PC-3 (cell line): ENCODE measurements around the gene WDFY4. TPM values are rescaled to one million over a fixed set of nuclear protein-coding genes. Genes with fewer than 3 reads are reported as not detected.

Source experiments
- ATAC-seq: fragments of 200-7000 bp; cut with Tn5 transposase; 2 replicates; pipeline ENCODE4 v1.9.1; 2020; ENCODE audit warnings: mild to moderate bottlenecking, moderate library complexity
- BruUV-seq: library from RNA; stranded (reverse); fragments of 400-500 nt; replicated peaks from 2 replicates; lab custom pipeline; 2021; lab: Mats Ljungman, UMichigan
- CTCF ChIA-PET: fragments of 300-600 bp; sonication (Branson Sonifier 250); formaldehyde crosslinking; loops from one replicate; lab custom pipeline; 2022; ENCODE audit warnings: antibody characterized with exemption; lab: Charles Lee
- POLR2A ChIA-PET: fragments of 300-600 bp; sonication (Branson Sonifier 250); formaldehyde crosslinking; loops from one replicate; lab custom pipeline; 2022; ENCODE audit warnings: antibody characterized with exemption; ENCODE audit not compliant: unreplicated experiment; lab: Charles Lee
- DNase-seq: peaks from one replicate; pipeline ENCODE4 v3.0.0-alpha.2; 2015
- H2AFZ ChIP-seq: fragments of 300-600 bp; sonication (generic); 2 replicates; pipeline ENCODE4 v1.6.0; 2016; ENCODE audit warnings: antibody characterized with exemption, low read length
- H3F3A ChIP-seq: fragments of 300-600 bp; sonication (generic); one replicate; pipeline ENCODE4 v1.6.0; 2017; ENCODE audit warnings: antibody characterized with exemption, low read length, control low read depth, mild to moderate bottlenecking; ENCODE audit not compliant: unreplicated experiment
- H3K27ac ChIP-seq: fragments of 300-600 bp; sonication (generic); 2 replicates; pipeline ENCODE4 v1.5.1; 2016; ENCODE audit warnings: mild to moderate bottlenecking, low read length
- H3K27me3 ChIP-seq: fragments of 300-600 bp; sonication (generic); 2 replicates; pipeline ENCODE4 v1.6.1; 2016; ENCODE audit warnings: low read length, mixed read lengths
- H3K36me3 ChIP-seq: fragments of 300-600 bp; sonication (generic); 2 replicates; pipeline ENCODE4 v1.6.1; 2016; ENCODE audit warnings: low read depth, mixed run types, low read length, mixed read lengths
- H3K4me1 ChIP-seq: fragments of 300-600 bp; sonication (generic); 2 replicates; pipeline ENCODE4 v1.5.1; 2016; ENCODE audit warnings: low read length; ENCODE audit not compliant: insufficient read depth
- H3K4me2 ChIP-seq: fragments of 300-600 bp; sonication (generic); 2 replicates; pipeline ENCODE4 v1.6.0; 2016; ENCODE audit warnings: low read length
- H3K4me3 ChIP-seq: fragments of 300-600 bp; sonication (generic); 2 replicates; pipeline ENCODE4 v1.5.1; 2016; ENCODE audit warnings: mild to moderate bottlenecking, low read length, mixed read lengths
- H3K79me2 ChIP-seq: fragments of 300-600 bp; sonication (generic); 2 replicates; pipeline ENCODE4 v1.6.1; 2017; ENCODE audit warnings: low read length, mixed read lengths
- H3K9ac ChIP-seq: fragments of 300-600 bp; sonication (generic); 2 replicates; pipeline ENCODE4 v1.6.0; 2016; ENCODE audit warnings: mild to moderate bottlenecking, low read length
- H3K9me2 ChIP-seq: fragments of 300-600 bp; sonication (generic); replicated peaks from 2 replicates; pipeline ENCODE4 v1.6.1; 2016; ENCODE audit warnings: mixed run types, low read length, mixed read lengths
- H3K9me3 ChIP-seq: fragments of 300-600 bp; sonication (generic); 2 replicates; pipeline ENCODE4 v1.6.1; 2016; ENCODE audit warnings: low read length, mixed read lengths
- H4K20me1 ChIP-seq: fragments of 300-600 bp; sonication (generic); 2 replicates; pipeline ENCODE4 v1.6.1; 2016; ENCODE audit warnings: low read length, mixed read lengths
- CTCF ChIP-seq: fragments of 300-600 bp; sonication (generic); conservative IDR thresholded peaks from 2 replicates; pipeline ENCODE4 v1.5.1; 2017; ENCODE audit warnings: antibody characterized with exemption, low read depth, mild to moderate bottlenecking, low read length
- EZH2 ChIP-seq: fragments of 300-600 bp; sonication (generic); IDR thresholded peaks from one replicate; pipeline ENCODE4 v1.6.1; 2017; ENCODE audit warnings: antibody characterized with exemption, mild to moderate bottlenecking, low read length; ENCODE audit not compliant: unreplicated experiment
- EZH2phosphoT487 ChIP-seq: fragments of 300-600 bp; sonication (generic); IDR thresholded peaks from 2 replicates; pipeline ENCODE4 v1.6.1; 2018; ENCODE audit warnings: mild to moderate bottlenecking, antibody characterized with exemption, low read length, borderline replicate concordance
- intact Hi-C: fragments of 100-400 bp; cut with micrococcal nuclease; formaldehyde crosslinking; loops from 2 replicates; pipeline ENCODE4 v1.9.0; 2023
- total RNA-seq: library from RNA; depleted of rRNA; stranded (reverse); fragments of >200 nt; gene quantifications from 2 replicates; pipeline ENCODE4 v1.2.3, GENCODE V29; 2014

Gene WDFY4
- total RNA-seq, 1 experiment from 2014 or later, result not detected

GRCh38 chr10:48770561-48771089 lies 86.0 kb downstream of the WDFY4 start:
- Histone ChIP-seq H3K4me3 (no peak overlapping the region), H3K9me3 (no peaks in the 10 kb centered on the region), H3K36me3 (no peaks in the 10 kb centered on the region), H3K9ac (no peak overlapping the region), H3K27ac (no peak overlapping the region), H3K27me3 (peaks cover 45% of the 10 kb centered on the region), H3K4me2 (no peak overlapping the region), H3K4me1 (no peaks in the 10 kb centered on the region), H2AFZ (no peak overlapping the region), H3K9me2 (no peaks in the 10 kb centered on the region), H4K20me1 (no peaks in the 10 kb centered on the region), H3K79me2 (no peaks in the 10 kb centered on the region), H3F3A (no peaks in the 10 kb centered on the region)
- ChIA-PET POLR2A (no interaction called here), CTCF (no interaction called here)
- ATAC-seq (no peak), DNase-seq (no peak)
- intact Hi-C loops, result no loop called here
- no TSS peak for BruUV-seq
- TF ChIP-seq CTCF, result no peak
- TF ChIP-seq EZH2phosphoT487, result no peak
- TF ChIP-seq EZH2, result no peak

DNA sequence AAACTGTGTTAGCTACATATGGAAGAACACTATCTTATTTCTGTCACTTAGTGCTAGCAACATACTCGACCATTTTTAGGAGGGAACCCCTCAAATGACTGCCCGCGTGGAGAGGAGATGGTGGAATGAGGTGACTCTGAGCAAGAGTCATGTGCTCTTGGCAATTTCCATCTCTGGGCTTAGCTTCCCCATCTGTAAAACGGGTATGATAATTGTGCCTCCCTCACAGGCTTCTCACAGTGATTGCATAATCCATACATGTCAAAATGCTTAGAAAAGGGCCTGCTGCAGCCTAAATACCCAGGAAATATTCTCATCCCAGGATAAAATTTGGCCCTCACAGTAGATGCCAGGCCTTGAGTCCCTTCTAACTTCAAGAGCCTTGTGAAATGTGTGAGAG lies 86.6 kb downstream of the WDFY4 start:
- no TSS peak for BruUV-seq
- Histone ChIP-seq H3K27ac (no peak overlapping the region), H3K4me3 (no peak overlapping the region), H3K9me2 (no peaks in the 10 kb centered on the region), H3K79me2 (no peaks in the 10 kb centered on the region), H3K4me1 (no peaks in the 10 kb centered on the region), H3K36me3 (no peaks in the 10 kb centered on the region), H3F3A (no peaks in the 10 kb centered on the region), H3K9ac (no peak overlapping the region), H3K27me3 (peaks cover 50% of the 10 kb centered on the region), H4K20me1 (no peaks in the 10 kb centered on the region), H3K9me3 (no peaks in the 10 kb centered on the region), H3K4me2 (no peak overlapping the region), H2AFZ (no peak overlapping the region)
- no peak for TF ChIP-seq EZH2
- no peak for TF ChIP-seq CTCF
- no peak for TF ChIP-seq EZH2phosphoT487
- ATAC-seq, result no peak
- DNase-seq, result no peak
- intact Hi-C loops, result no loop called here
- ChIA-PET POLR2A (no interaction called here), CTCF (no interaction called here)

GRCh38 chr10:48772059-48772458 lies 87.4 kb downstream of the WDFY4 start:
- POLR2A ChIA-PET, result no interaction called here
- Histone ChIP-seq H3F3A (no peaks in the 10 kb centered on the region), H3K27ac (no peak overlapping the region), H3K4me2 (no peak overlapping the region), H3K4me3 (no peak overlapping the region), H3K4me1 (no peaks in the 10 kb centered on the region), H3K36me3 (no peaks in the 10 kb centered on the region), H3K9ac (no peak overlapping the region), H3K9me2 (no peaks in the 10 kb centered on the region), H2AFZ (no peak overlapping the region), H4K20me1 (no peaks in the 10 kb centered on the region), H3K9me3 (no peaks in the 10 kb centered on the region), H3K27me3 (peaks cover 58% of the 10 kb centered on the region), H3K79me2 (no peaks in the 10 kb centered on the region)
- intact Hi-C loops, result no loop called here
- CTCF ChIA-PET, result no interaction called here
- BruUV-seq, result no TSS peak
- no peak for DNase-seq
- no peak for ATAC-seq
- no peak for TF ChIP-seq EZH2
- TF ChIP-seq CTCF, result no peak
- TF ChIP-seq EZH2phosphoT487, result no peak
